Neural cell (in vitro differentiated cells): Measurements from ENCODE around the gene DMBT1. TPM values are rescaled to one million over a fixed set of nuclear protein-coding genes. Genes with fewer than 3 reads are reported as not detected.

Experiments used
- H2AFZ ChIP-seq: fragments of 200-600, 300-800 bp; sonication (generic), shearing (Covaris generic); 2 replicates; pipeline ENCODE4 v1.6.0; 2014; ENCODE audit warnings: low read depth, mild to moderate bottlenecking, antibody characterized with exemption, low read length, moderate library complexity
- H3F3A ChIP-seq: fragments of 200-600 bp; shearing (Covaris generic); 2 replicates; pipeline ENCODE4 v1.6.1; 2016; ENCODE audit warnings: mild to moderate bottlenecking, moderate library complexity, mixed read lengths, antibody characterized with exemption, low read length; ENCODE audit not compliant: insufficient read depth, poor library complexity, severe bottlenecking
- H3K27ac ChIP-seq: fragments of 200-600, 300-800 bp; sonication (generic), shearing (Covaris generic); 2 replicates; pipeline ENCODE4 v1.5.1; 2014; ENCODE audit warnings: mild to moderate bottlenecking, low read length, moderate library complexity
- H3K27me3 ChIP-seq: fragments of 300-800, 200-600 bp; sonication (generic), shearing (Covaris generic); 2 replicates; pipeline ENCODE4 v1.6.0; 2014; ENCODE audit warnings: mild to moderate bottlenecking, low read depth, low read length, moderate library complexity; ENCODE audit not compliant: insufficient read depth
- H3K36me3 ChIP-seq: fragments of 300-800, 200-600 bp; sonication (generic), shearing (Covaris generic); 2 replicates; pipeline ENCODE4 v1.5.1; 2014; ENCODE audit warnings: mild to moderate bottlenecking, antibody characterized with exemption, low read length, moderate library complexity; ENCODE audit not compliant: insufficient read depth
- H3K4me2 ChIP-seq: fragments of 300-800, 200-600 bp; sonication (generic), shearing (Covaris generic); 2 replicates; pipeline ENCODE4 v1.6.0; 2014; ENCODE audit warnings: mild to moderate bottlenecking, low read length
- H3K4me3 ChIP-seq: fragments of 300-800, 200-600 bp; sonication (generic), shearing (Covaris generic); 2 replicates; pipeline ENCODE4 v1.5.1; 2014; ENCODE audit warnings: mild to moderate bottlenecking, low read length, moderate library complexity
- H3K79me2 ChIP-seq: fragments of 200-600 bp; shearing (Covaris generic); replicated peaks from 2 replicates; pipeline ENCODE4 v1.6.0; 2014; ENCODE audit warnings: mild to moderate bottlenecking, low read length, moderate library complexity; ENCODE audit not compliant: insufficient read depth
- H3K9ac ChIP-seq: fragments of 300-800, 200-600 bp; sonication (generic), shearing (Covaris generic); 2 replicates; pipeline ENCODE4 v1.6.1; 2016; ENCODE audit warnings: mild to moderate bottlenecking, low read length, mixed read lengths
- H3K9me2 ChIP-seq: fragments of 200-600 bp; shearing (Covaris generic); 2 replicates; pipeline ENCODE4 v1.6.1; 2016; ENCODE audit warnings: mild to moderate bottlenecking, low read length, mixed read lengths; ENCODE audit not compliant: insufficient read depth
- H3K9me3 ChIP-seq: fragments of 200-600, 300-800 bp; sonication (generic), shearing (Covaris generic); 2 replicates; pipeline ENCODE4 v1.6.1; 2016; ENCODE audit warnings: mild to moderate bottlenecking, mixed run types, low read length, moderate library complexity, mixed read lengths
- H4K20me1 ChIP-seq: fragments of 200-600 bp; shearing (Covaris generic); 2 replicates; pipeline ENCODE4 v1.6.1; 2016; ENCODE audit warnings: mild to moderate bottlenecking, mixed run types; ENCODE audit not compliant: insufficient read depth
- EP300 ChIP-seq: fragments of 450-650 bp; conservative IDR thresholded peaks from 2 replicates; pipeline ENCODE4 v1.6.1; 2014; ENCODE audit warnings: antibody characterized with exemption, mild to moderate bottlenecking, moderate library complexity; ENCODE audit not compliant: poor library complexity, severe bottlenecking
- EZH2 ChIP-seq: fragments of 200-600, 300-800 bp; shearing (Covaris generic), sonication (generic); IDR thresholded peaks from 2 replicates; pipeline ENCODE4 v1.6.1; 2014; ENCODE audit warnings: antibody characterized with exemption, low read length, borderline replicate concordance, mild to moderate bottlenecking; ENCODE audit not compliant: insufficient read depth, poor library complexity, severe bottlenecking
- MXI1 ChIP-seq: fragments of 450-650 bp; conservative IDR thresholded peaks from 2 replicates; pipeline ENCODE4 v1.6.1; 2014; ENCODE audit warnings: antibody characterized with exemption, mild to moderate bottlenecking; ENCODE audit not compliant: poor library complexity, severe bottlenecking
- POLR2AphosphoS5 ChIP-seq: IDR thresholded peaks from 2 replicates; pipeline ENCODE4 v1.6.1; 2012
- RAD21 ChIP-seq: fragments of 450-650 bp; conservative IDR thresholded peaks from 2 replicates; pipeline ENCODE4 v1.6.1; 2014; ENCODE audit warnings: antibody characterized with exemption, mild to moderate bottlenecking, moderate library complexity
- SMC3 ChIP-seq: fragments of 450-650 bp; conservative IDR thresholded peaks from 2 replicates; pipeline ENCODE4 v1.6.1; 2014; ENCODE audit warnings: antibody characterized with exemption, mild to moderate bottlenecking, moderate library complexity; ENCODE audit not compliant: poor library complexity
- TAF1 ChIP-seq: IDR thresholded peaks from 2 replicates; pipeline ENCODE4 v1.6.1; 2012; ENCODE audit warnings: low read depth
- polyA plus RNA-seq: library from polyadenylated mRNA; depleted of rRNA; stranded (reverse); fragments of >200 nt; gene quantifications from 2 replicates; pipeline ENCODE4 v1.2.3, GENCODE V29; 2014
- TF ChIP-seq, protein P1 (sequence below): fragments of 450-650 bp; IDR thresholded peaks from 2 replicates; pipeline ENCODE4 v1.5.1; 2014; ENCODE audit warnings: antibody characterized with exemption, mild to moderate bottlenecking, moderate library complexity; ENCODE audit not compliant: poor library complexity, severe bottlenecking
- TF ChIP-seq, protein P2 (sequence below): IDR thresholded peaks from 2 replicates; pipeline ENCODE4 v1.6.1; 2012; ENCODE audit warnings: borderline replicate concordance

Gene DMBT1
- polyA plus RNA-seq, 1 donor from 2014 or later, result not detected

DNA sequence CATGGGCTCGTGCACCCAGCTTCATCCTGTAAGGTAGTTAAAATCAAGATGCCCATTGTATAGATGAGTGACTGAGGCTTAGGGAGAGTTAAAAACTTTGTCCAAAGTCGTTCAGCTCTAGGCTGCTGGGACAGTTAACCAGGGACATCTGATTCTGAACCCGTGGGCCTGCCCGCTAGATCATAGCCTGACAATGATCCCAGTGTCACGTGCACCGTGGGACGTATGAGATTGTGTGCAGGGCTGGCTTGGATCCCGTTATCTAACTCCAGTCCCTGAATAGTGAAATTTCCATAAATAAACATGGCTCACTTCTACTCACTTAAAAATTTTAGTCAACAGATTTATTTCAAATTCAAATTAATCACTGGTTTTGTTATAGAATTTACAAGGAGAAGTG lies 114.2 kb downstream of the DMBT1 start:
- Histone ChIP-seq H3K9me2 (no peaks in the 10 kb centered on the region), H3K79me2 (no peaks in the 10 kb centered on the region), H3K4me2 (no peak overlapping the region), H3K9me3 (no peaks in the 10 kb centered on the region), H3K4me3 (no peak overlapping the region), H3K27ac (no peak overlapping the region), H4K20me1 (no peaks in the 10 kb centered on the region), H3K36me3 (no peaks in the 10 kb centered on the region), H2AFZ (no peak overlapping the region), H3K9ac (no peak overlapping the region), H3F3A (no peaks in the 10 kb centered on the region), H3K27me3 (no peaks in the 10 kb centered on the region)
- TF ChIP-seq, protein P1, sequence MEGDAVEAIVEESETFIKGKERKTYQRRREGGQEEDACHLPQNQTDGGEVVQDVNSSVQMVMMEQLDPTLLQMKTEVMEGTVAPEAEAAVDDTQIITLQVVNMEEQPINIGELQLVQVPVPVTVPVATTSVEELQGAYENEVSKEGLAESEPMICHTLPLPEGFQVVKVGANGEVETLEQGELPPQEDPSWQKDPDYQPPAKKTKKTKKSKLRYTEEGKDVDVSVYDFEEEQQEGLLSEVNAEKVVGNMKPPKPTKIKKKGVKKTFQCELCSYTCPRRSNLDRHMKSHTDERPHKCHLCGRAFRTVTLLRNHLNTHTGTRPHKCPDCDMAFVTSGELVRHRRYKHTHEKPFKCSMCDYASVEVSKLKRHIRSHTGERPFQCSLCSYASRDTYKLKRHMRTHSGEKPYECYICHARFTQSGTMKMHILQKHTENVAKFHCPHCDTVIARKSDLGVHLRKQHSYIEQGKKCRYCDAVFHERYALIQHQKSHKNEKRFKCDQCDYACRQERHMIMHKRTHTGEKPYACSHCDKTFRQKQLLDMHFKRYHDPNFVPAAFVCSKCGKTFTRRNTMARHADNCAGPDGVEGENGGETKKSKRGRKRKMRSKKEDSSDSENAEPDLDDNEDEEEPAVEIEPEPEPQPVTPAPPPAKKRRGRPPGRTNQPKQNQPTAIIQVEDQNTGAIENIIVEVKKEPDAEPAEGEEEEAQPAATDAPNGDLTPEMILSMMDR, result no peak
- TF ChIP-seq TAF1 (no peak), MXI1 (no peak), EZH2 (no peak)
- TF ChIP-seq, protein P2, sequence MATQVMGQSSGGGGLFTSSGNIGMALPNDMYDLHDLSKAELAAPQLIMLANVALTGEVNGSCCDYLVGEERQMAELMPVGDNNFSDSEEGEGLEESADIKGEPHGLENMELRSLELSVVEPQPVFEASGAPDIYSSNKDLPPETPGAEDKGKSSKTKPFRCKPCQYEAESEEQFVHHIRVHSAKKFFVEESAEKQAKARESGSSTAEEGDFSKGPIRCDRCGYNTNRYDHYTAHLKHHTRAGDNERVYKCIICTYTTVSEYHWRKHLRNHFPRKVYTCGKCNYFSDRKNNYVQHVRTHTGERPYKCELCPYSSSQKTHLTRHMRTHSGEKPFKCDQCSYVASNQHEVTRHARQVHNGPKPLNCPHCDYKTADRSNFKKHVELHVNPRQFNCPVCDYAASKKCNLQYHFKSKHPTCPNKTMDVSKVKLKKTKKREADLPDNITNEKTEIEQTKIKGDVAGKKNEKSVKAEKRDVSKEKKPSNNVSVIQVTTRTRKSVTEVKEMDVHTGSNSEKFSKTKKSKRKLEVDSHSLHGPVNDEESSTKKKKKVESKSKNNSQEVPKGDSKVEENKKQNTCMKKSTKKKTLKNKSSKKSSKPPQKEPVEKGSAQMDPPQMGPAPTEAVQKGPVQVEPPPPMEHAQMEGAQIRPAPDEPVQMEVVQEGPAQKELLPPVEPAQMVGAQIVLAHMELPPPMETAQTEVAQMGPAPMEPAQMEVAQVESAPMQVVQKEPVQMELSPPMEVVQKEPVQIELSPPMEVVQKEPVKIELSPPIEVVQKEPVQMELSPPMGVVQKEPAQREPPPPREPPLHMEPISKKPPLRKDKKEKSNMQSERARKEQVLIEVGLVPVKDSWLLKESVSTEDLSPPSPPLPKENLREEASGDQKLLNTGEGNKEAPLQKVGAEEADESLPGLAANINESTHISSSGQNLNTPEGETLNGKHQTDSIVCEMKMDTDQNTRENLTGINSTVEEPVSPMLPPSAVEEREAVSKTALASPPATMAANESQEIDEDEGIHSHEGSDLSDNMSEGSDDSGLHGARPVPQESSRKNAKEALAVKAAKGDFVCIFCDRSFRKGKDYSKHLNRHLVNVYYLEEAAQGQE, result no peak

DNA sequence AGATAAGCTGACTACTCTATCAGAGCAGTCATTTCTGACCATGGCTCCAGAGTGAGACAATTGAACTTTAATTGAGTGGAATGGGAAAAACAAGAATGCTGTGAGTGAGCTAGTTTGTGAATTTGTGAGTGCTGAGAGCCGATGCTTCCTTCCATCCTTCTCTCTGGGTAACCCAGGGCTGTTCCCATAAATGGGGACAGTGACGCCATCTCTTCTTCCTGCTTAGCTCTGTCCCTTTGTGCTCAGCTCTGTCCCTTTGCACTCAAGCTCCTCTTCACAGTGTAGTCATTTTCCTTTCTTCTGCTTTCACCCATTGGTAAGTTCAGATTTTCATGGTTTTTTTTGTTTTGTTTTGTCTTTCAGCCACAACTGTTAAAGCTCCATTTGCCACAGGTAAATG lies 114.7 kb downstream of the DMBT1 start:
- Histone ChIP-seq H3K27ac (no peak overlapping the region), H3K9me3 (no peaks in the 10 kb centered on the region), H3K4me3 (no peak overlapping the region), H3K9ac (no peak overlapping the region), H3K9me2 (no peaks in the 10 kb centered on the region), H3K27me3 (no peaks in the 10 kb centered on the region), H3K36me3 (no peaks in the 10 kb centered on the region), H3F3A (no peaks in the 10 kb centered on the region), H4K20me1 (no peaks in the 10 kb centered on the region), H3K79me2 (no peaks in the 10 kb centered on the region), H2AFZ (no peak overlapping the region), H3K4me2 (no peak overlapping the region)
- no peak for TF ChIP-seq POLR2AphosphoS5
- TF ChIP-seq, protein P2, result no peak
- TF ChIP-seq RAD21, result no peak
- TF ChIP-seq, protein P1, result no peak
- TF ChIP-seq EZH2, result no peak
- no peak for TF ChIP-seq SMC3
- no peak for TF ChIP-seq EP300
- no peak for TF ChIP-seq MXI1
- TF ChIP-seq TAF1, result no peak
